C4-2B (cell line): ENCODE results near the gene CSMD2.
"Not testable (repeated sequence)": the region's sequence is repeated elsewhere in the genome, so short reads cannot be mapped to it uniquely, and the experiment has no call there.

Source experiments
- H3K27ac ChIP-seq: fragments of 450-650 bp; 2 replicates; pipeline ENCODE4 v1.5.1; 2017
- ZFX ChIP-seq: fragments of 450-650 bp; IDR thresholded peaks from 2 replicates; pipeline ENCODE4 v1.6.1; 2017
- TF ChIP-seq, protein P1 (sequence below): fragments of 450-650 bp; conservative IDR thresholded peaks from 2 replicates; pipeline ENCODE4 v1.5.1; 2017; ENCODE audit warnings: mild to moderate bottlenecking

The CSMD2 gene

GRCh38 chr1:34101151-34101550 lies 63.9 kb downstream of the CSMD2 start:
- TF ChIP-seq, protein P1, sequence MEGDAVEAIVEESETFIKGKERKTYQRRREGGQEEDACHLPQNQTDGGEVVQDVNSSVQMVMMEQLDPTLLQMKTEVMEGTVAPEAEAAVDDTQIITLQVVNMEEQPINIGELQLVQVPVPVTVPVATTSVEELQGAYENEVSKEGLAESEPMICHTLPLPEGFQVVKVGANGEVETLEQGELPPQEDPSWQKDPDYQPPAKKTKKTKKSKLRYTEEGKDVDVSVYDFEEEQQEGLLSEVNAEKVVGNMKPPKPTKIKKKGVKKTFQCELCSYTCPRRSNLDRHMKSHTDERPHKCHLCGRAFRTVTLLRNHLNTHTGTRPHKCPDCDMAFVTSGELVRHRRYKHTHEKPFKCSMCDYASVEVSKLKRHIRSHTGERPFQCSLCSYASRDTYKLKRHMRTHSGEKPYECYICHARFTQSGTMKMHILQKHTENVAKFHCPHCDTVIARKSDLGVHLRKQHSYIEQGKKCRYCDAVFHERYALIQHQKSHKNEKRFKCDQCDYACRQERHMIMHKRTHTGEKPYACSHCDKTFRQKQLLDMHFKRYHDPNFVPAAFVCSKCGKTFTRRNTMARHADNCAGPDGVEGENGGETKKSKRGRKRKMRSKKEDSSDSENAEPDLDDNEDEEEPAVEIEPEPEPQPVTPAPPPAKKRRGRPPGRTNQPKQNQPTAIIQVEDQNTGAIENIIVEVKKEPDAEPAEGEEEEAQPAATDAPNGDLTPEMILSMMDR = no peak

DNA sequence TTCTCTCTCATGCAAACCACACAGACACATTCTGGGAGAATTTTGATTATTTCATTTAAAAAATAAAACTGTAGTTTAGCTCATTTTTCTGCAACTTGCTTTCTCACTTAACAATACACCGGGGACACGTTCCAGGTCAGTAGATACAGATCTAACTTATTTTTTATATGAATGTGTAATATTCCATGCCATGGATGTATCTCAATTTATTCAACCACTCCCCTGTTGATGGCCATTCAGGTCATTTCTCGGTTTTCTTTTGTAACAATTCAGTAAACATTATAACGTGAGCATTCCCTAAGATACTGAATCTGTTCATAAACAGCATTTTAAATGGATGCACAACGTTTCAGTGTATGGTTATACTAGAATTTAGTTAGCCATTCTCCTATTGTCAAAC lies 64.7 kb downstream of the CSMD2 start:
- no peak overlapping the region for H3K27ac ChIP-seq
- no peak for TF ChIP-seq ZFX
- TF ChIP-seq, protein P1 = no peak

More at GRCh38 chr1:34101151-34101550, 63.9 kb downstream of the CSMD2 start:
- H3K27ac ChIP-seq = no peak overlapping the region

DNA sequence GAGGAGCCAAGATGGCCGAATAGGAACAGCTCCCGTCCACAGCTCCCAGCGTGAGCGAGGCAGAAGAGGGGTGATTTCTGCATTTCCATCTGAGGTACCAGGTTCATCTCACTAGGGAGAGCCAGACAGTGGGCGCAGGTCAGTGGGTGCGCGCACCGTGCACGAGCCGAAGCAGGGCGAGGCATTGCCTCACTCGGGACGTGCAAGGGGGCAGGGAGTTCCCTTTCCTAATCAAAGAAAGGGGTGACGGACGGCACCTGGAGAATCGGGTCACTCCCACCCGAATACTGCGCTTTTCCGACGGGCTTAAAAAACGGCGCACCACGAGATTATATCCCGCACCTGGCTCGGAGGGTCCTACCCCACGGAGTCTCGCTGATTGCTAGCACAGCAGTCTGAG lies 72.6 kb downstream of the CSMD2 start:
- not testable (repeated sequence) for H3K27ac ChIP-seq

DNA sequence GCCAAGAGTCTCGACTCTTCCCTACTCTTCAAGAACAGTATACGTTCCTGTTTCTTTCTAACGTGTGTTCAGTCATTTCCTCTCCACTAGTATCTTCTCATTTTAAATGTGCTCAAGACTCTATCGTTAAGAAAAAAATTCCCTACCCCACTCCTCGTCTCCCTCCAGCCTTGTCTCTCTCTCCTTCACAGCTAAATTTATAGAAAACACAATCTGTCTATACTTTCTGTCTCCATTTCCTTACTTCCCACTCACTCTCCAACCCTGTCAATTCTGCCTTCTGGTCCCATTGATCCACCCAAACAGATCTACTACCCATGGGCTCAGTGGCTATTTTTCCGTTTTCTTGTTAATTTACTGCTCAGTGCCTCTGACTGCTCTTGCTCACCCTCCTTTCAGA lies 75.3 kb downstream of the CSMD2 start:
- H3K27ac ChIP-seq = no peak overlapping the region
- no peak for TF ChIP-seq ZFX
- TF ChIP-seq, protein P1 = no peak

- TF ChIP-seq ZFX = no peak
- TF ChIP-seq, protein P1 = no peak
- H3K27ac ChIP-seq = no peak overlapping the region
Measured at GRCh38 chr1:34087986-34088385, 77.0 kb downstream of the CSMD2 start.

DNA sequence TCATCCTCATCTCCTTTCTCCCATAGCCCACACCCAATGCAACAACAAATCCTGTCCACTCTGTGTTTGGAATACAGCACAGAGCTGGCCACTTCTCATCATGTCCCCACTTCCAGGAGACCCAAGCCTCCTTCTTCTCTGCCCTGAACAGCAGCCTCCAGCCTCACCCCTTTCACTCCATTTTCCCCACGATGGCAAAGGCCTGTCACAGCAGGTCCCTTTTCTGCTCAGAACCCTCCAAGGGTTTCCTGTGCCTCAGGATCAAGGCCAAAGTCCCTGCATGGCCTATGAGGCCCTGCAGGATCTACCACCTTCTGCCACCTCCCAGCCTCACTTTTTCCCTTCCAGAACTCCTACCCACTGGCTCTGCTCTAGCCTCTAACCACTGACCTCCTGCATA lies 78.5 kb downstream of the CSMD2 start:
- H3K27ac ChIP-seq = no peak overlapping the region
- TF ChIP-seq, protein P1 = no peak
- TF ChIP-seq ZFX = no peak

- no peak overlapping the region for H3K27ac ChIP-seq
- TF ChIP-seq, protein P1 = no peak
- no peak for TF ChIP-seq ZFX
Measured at GRCh38 chr1:34083974-34084373, 81.1 kb downstream of the CSMD2 start.

DNA sequence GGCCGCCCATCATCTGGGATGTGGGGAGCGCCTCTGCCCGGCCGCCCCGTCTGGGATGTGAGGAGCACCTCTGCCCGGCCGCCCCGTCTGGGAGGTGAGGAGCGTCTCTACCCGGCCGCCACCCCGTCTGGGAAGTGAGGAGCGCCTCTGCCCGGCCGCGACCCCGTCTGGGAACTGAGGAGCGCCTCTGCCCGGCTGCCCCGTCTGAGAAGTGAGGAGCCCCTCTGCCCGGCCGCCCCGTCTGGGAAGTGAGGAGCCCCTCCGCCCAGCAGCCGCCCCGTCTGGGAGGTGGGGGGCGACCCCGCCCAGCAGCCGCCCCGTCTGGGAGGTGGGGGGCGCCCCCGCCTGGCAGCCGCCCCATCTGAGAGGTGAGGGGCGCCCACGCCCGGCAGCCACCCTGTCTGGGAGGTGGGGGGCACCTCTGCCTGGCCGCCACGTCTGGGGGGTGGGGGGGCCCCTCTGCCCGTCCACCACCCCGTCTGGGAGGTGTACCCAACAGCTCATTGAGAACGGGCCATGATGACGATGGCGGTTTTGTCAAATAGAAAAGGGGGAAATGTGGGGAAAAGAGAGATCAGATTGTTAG lies 82.9 kb downstream of the CSMD2 start:
- not testable (repeated sequence) for H3K27ac ChIP-seq
